ENCODE measurements around the gene MGAT4A. TPM values are rescaled to one million over a fixed set of nuclear protein-coding genes. Genes with fewer than 3 reads are reported as not detected.

Gene MGAT4A
- total and polyA plus RNA-seq, 2 experiments from 2014 or later, result 4.4 to 5.6 TPM

DNA sequence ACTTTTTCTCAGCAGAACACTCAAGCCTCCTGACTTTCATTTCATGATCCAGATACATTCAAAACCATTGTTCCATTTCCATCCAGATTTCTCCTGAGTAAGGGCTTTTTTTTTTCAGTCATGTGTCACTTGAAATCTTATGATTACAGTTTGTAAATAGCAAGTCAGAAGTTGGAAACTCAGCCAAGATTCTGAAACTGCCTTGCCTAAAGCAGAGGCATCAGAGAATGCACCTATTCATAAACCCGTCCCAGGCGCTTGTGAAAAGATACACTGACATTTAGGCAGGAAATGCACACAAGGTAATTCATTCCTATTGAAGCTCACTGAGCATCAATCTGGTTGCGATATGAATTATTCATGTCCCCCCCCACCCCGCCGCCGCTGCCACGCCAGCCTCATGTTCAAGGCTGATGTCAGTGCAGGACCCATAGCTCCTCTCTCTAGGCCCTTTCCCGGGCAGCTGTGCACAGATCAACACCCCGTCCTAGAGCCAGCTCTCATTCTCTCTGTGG is 30.4 kb upstream of the MGAT4A start (continued):
- TF ChIP-seq ZNF462 (CRISPR knock-in tag; IDR thresholded peaks at IDR 0.05), result no peak
- TF ChIP-seq CTCF (conservative IDR thresholded peaks at IDR 0.05; ENCODE audit: low read depth in 2 of 2), result no peak
- no peak for TF ChIP-seq JUNB (IDR thresholded peaks at IDR 0.05; ENCODE audit: unreplicated experiment)
- no peak for TF ChIP-seq STAT1 (IDR thresholded peaks at IDR 0.05; ENCODE audit: unreplicated experiment)
- no peak for TF ChIP-seq NANOG (IDR thresholded peaks at IDR 0.05; ENCODE audit: borderline replicate concordance)

DNA sequence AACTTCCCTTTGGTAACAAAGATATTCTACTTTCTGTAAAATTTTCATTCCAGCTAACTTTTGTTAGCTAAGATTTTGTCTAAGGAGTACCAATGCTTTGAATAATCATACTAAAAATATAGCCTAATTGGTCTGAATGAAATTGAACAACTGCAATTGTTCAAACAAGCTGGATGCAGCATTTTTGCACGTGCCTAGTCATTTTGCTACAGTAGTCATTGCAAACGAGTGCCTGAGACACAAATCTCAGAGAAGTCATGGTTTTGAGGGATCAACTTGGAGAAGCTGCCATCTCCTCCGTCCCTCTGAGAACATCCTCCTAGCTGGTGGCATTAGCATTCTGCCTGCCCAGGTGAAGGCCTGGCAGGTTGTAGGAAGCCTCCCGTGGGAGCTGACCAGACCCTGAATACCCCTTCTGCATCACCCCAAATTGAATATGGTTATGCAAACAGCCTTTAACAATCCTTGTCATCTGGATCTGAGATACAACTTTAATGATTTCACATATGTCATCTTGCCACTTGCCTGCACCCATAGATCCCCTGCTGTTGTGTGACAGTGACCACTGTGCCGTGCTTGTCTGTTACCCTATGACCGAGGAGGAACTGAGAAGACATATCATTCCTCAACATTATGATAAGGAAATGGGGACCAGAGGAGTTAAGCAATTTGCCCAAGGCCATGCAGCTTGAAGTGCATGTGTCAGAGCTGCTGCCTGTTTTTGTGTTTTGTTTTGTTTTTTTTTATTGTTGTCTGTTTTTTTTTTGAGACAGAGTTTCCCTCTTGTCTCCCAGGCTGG is 29.1 kb upstream of the MGAT4A start:
- DNase-seq (ENCODE audit: low spot score) (no peak), ATAC-seq (no peak)
- Histone ChIP-seq H4K20me1 (replicated peaks; ENCODE audit: insufficient read depth) (no peaks in the 10 kb centered on the region), H3K79me2 (replicated peaks; ENCODE audit: insufficient read depth) (no peaks in the 10 kb centered on the region), H3K9me2 (ENCODE audit: insufficient read depth) (no peaks in the 10 kb centered on the region), H3K27me3 (ENCODE audit: insufficient read depth) (no peaks in the 10 kb centered on the region), H3K4me1 (ENCODE audit: insufficient read depth) (no peaks in the 10 kb centered on the region), H2AFZ (0 out of 2 replicates have a peak overlapping the region, but pooled peaks have one; percentile 52), H3K36me3 (ENCODE audit: insufficient read depth) (no peaks in the 10 kb centered on the region), H3K4me2 (no peak overlapping the region), H3K4me3 (no peak overlapping the region), H3K27ac (ENCODE audit: low read depth) (no peak overlapping the region), H3F3A (replicated peaks; ENCODE audit: low read depth) (no peaks in the 10 kb centered on the region)
- Mint-ChIP-seq H3K4me1 (peaks cover 7% of the 10 kb centered on the region; the same call in 2 of the 3 replicates), H3K9me3 (no peaks in the 10 kb centered on the region; the same call in 2 of the 3 replicates), H3K4me3 (no peak overlapping the region), H3K36me3 (ENCODE audit: low read depth) (no peaks in the 10 kb centered on the region), H3K27me3 (ENCODE audit: insufficient read depth, low read depth, poor library complexity) (no peaks in the 10 kb centered on the region), H3K27ac (no peak overlapping the region)
- no peak for TF ChIP-seq CTCF (conservative IDR thresholded peaks at IDR 0.05; ENCODE audit: low read depth in 2 of 2)

Measured in GM23338 (cell line).